HUES6 (cell line): ENCODE results near the gene C16orf89.

Source experiments
- H3K27ac ChIP-seq: 2 replicates; pipeline ENCODE4 v1.7.0; 2013; ENCODE audit warnings: low read depth, mild to moderate bottlenecking, low read length, inconsistent platforms
- H3K27me3 ChIP-seq: 2 replicates; pipeline ENCODE4 v1.6.1; 2013; ENCODE audit warnings: low read length; ENCODE audit not compliant: control insufficient read depth, insufficient read depth
- H3K36me3 ChIP-seq: 2 replicates; pipeline ENCODE4 v1.6.1; 2013; ENCODE audit warnings: low read length; ENCODE audit not compliant: control insufficient read depth, insufficient read depth
- H3K4me1 ChIP-seq: 2 replicates; pipeline ENCODE4 v1.6.1; 2013; ENCODE audit warnings: low read length; ENCODE audit not compliant: control insufficient read depth, insufficient read depth
- H3K4me3 ChIP-seq: 2 replicates; pipeline ENCODE4 v1.5.1; 2013; ENCODE audit warnings: low read depth, low read length
- H3K9ac ChIP-seq: one replicate; pipeline ENCODE4 v1.6.1; 2013; ENCODE audit warnings: mild to moderate bottlenecking, low read length
- H3K9me3 ChIP-seq: 2 replicates; pipeline ENCODE4 v1.6.1; 2013; ENCODE audit warnings: low read depth, low read length; ENCODE audit not compliant: control insufficient read depth, insufficient read depth

C16orf89 gene

GRCh38 chr16:5070431-5071186 is 4.9 kb upstream of the C16orf89 start:
- H3K4me1 ChIP-seq = peaks cover 9% of the 10 kb centered on the region
- H3K27ac ChIP-seq = no peak overlapping the region
- no peak overlapping the region for H3K4me3 ChIP-seq
- H3K36me3 ChIP-seq = peaks cover 17% of the 10 kb centered on the region
- no peak overlapping the region for H3K9ac ChIP-seq
- no peaks in the 10 kb centered on the region for H3K9me3 ChIP-seq
- no peaks in the 10 kb centered on the region for H3K27me3 ChIP-seq

DNA sequence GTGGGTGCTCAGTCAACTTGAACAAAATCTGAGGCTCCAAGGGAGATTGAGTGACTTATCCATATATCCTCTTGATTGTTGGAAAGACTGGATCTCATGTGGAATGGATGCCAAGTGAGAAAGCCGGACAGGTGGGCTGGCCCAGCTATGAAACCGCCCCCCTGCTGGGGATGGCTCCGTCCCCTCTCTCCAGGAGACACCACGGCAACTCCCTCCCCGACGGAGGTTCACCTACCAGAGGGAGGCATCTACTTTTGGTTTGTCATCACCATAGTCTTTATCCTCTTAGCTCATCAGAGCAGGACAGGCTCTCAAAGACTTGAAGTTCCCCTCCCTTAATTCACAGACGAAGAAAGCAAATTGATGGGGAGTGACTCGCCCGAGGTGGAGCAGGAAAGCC is 4.1 kb upstream of the C16orf89 start:
- Histone ChIP-seq H3K36me3 (peaks cover 10% of the 10 kb centered on the region), H3K27ac (no peak overlapping the region), H3K9me3 (no peaks in the 10 kb centered on the region), H3K9ac (no peak overlapping the region), H3K4me1 (peaks cover 9% of the 10 kb centered on the region), H3K27me3 (no peaks in the 10 kb centered on the region), H3K4me3 (no peak overlapping the region)

DNA sequence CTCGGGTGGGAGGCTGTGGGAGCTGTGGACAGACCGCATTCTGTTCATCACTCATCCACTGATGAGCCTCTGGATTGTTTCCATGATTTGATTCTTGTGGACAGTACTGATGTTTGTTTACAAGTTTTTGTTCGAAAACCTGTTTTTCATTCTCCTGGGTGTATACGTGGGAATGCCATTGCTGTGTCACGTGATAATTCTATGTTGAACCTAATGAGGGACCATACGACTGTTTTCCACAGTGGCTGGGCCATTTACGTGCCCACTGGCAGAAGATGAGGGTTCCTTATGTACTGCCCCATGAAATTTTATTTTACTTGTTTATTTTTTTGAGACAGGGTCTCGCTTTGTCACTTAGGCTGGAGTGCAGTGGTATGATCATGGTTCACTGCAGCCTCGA is 3.3 kb upstream of the C16orf89 start:
- H3K36me3 ChIP-seq = peaks cover 6% of the 10 kb centered on the region
- H3K9me3 ChIP-seq = no peaks in the 10 kb centered on the region
- H3K4me3 ChIP-seq = no peak overlapping the region
- H3K27ac ChIP-seq = no peak overlapping the region
- no peak overlapping the region for H3K9ac ChIP-seq
- H3K4me1 ChIP-seq = peaks cover 9% of the 10 kb centered on the region
- no peaks in the 10 kb centered on the region for H3K27me3 ChIP-seq

DNA sequence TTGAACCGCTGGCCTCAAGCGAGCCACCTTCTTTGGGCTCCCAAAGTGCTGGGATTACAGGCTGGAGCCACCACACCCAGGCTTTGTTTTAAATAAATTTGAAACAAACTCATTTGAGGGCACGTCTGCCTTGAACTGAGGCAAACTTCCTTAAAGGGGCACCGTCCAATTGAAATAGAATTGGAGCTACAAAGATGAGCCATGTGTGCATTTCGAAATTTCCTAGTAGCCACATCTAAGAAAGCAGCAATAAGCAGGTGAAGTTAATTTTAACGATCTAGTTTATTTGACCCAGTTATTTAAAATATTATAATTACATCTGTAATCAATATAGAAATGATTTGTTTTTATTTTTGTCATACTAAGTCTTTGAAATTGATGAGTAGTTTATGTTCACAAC is 755 bp upstream of the C16orf89 start:
- Histone ChIP-seq H3K27ac (no peak overlapping the region), H3K9ac (no peak overlapping the region), H3K4me3 (no peak overlapping the region), H3K9me3 (no peaks in the 10 kb centered on the region), H3K4me1 (no peaks in the 10 kb centered on the region), H3K36me3 (no peaks in the 10 kb centered on the region), H3K27me3 (no peaks in the 10 kb centered on the region)

GRCh38 chr16:5065326-5065725 is 430 bp downstream of the C16orf89 start:
- Histone ChIP-seq H3K4me3 (no peak overlapping the region), H3K36me3 (no peaks in the 10 kb centered on the region), H3K4me1 (peaks cover under 1% of the 10 kb centered on the region; the same call in 1 of the 2 replicates), H3K27me3 (no peaks in the 10 kb centered on the region), H3K9me3 (no peaks in the 10 kb centered on the region), H3K9ac (no peak overlapping the region), H3K27ac (no peak overlapping the region)

DNA sequence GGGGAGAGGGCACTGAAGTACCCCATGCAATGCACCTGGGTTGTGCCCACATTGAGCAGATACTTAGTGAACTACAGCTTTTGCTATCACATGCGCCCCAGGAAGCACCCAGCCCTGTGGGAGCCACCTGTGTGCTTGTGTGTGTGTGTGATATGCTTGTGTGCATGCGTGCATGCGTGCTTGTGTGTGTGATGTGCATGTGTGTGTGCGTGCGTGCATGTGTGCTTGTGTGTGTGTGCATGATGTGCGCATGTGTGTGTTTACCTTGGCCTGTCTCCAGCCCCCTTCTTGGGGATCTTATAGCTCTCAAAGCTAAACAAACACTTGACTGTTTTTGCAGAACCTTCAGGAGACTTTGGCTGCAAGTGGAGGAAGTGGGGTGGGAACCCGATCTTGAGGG is 841 bp downstream of the C16orf89 start:
- H3K36me3 ChIP-seq = no peaks in the 10 kb centered on the region
- no peak overlapping the region for H3K4me3 ChIP-seq
- H3K9ac ChIP-seq = no peak overlapping the region
- no peak overlapping the region for H3K27ac ChIP-seq
- no peaks in the 10 kb centered on the region for H3K27me3 ChIP-seq
- H3K9me3 ChIP-seq = no peaks in the 10 kb centered on the region
- peaks cover 5% of the 10 kb centered on the region for H3K4me1 ChIP-seq

DNA sequence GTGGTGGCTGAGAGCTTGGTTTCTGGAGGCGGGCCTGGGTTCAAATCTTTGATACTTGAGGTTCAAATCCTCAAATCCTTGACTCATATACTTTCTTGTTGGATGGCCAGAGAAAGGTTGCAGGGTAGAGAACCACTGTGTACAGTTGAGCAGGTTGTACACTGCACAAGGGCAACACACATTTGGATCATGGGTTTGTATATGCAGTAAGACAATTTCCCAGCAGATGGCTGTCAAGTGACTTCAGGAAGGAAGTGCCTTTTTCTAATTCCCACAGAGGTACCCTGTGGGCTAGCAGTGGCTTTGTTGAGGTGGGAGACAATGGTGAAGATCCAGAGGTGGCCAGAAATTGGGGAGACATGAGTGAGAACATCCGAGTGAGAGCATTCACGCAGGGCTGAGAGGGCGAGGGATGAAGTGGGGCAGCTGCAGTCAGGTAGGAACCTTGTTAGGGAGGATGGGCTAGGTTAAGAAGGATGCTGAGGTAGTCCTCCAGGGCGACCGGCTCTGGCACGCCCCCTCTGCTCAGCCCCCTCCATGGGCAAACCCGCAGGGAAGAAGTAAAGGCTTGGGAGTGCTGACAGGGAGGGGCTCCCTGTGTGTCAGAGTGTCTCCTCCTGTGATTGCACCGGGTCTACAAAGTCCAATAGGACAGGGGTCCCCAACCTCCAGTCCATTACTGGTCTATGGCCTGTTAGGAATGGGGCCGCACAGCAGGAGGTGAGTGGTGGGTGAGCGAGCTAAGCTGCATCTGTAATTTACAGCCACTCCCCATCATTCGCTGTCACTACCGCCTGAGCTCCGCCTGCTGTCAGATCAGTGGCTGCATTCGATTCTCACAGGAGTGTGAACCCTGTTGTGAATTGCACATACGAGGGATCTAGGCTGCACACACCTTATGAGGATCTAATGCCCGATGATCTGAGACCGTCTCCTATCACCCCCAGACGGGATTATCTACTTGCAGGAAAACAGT is 2.7 kb downstream of the C16orf89 start:
- no peaks in the 10 kb centered on the region for H3K27me3 ChIP-seq
- no peak overlapping the region for H3K4me3 ChIP-seq
- no peak overlapping the region for H3K9ac ChIP-seq
- H3K4me1 ChIP-seq = peaks cover 14% of the 10 kb centered on the region
- no peak overlapping the region for H3K27ac ChIP-seq
- no peaks in the 10 kb centered on the region for H3K36me3 ChIP-seq
- no peaks in the 10 kb centered on the region for H3K9me3 ChIP-seq

DNA sequence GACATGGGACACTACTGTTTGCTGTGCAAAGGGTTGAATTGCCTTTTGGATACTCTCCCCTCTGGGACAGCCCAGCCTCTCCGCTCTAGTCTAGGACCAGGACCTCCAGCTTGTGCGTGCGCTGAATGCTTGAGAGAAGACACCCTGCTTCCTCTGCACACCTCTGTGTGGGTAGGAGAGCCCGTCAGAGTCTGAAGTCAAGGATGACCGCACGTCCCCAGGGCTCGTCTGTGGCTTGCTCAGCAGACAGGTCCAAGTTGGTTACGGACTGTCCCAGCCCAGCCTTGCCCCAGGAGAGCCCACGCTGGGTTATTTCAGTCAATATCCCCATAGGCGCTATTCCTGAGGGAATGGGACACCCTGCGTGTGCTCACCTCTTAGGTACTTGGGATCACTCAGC is 3.7 kb downstream of the C16orf89 start:
- no peak overlapping the region for H3K27ac ChIP-seq
- no peak overlapping the region for H3K9ac ChIP-seq
- H3K27me3 ChIP-seq = no peaks in the 10 kb centered on the region
- H3K36me3 ChIP-seq = no peaks in the 10 kb centered on the region
- H3K4me3 ChIP-seq = no peak overlapping the region
- H3K4me1 ChIP-seq = peaks cover 14% of the 10 kb centered on the region
- H3K9me3 ChIP-seq = no peaks in the 10 kb centered on the region

DNA sequence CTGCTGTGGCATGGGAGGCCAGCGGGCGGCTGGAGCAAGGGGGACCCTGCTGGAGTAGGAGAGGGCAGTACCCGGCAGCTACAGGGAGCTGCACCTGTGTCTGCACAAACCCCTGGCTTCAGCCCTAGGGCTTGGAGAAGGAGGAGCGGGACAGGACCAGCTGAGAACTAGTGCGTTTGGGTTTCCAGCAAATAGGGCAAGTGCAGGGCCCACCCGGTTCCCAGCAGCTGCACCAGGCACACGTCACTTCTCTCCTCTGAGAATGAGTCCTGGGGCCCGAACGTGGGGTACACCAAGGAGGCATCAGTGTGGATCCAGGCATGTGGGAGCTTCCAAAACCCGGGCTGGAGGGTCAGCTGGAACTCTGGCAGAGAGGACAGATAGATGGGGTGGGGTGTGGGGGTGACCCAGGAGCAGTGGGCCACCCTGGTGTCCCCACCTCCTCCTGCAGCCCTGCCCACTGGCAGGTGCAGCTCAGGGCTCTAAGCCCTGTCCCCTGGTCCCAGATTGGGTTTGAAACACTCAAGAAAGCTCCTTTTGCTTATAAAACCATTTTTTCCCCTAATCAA is 5.6 kb downstream of the C16orf89 start:
- peak overlapping the region; percentile 23 for H3K9ac ChIP-seq
- no peaks in the 10 kb centered on the region for H3K36me3 ChIP-seq
- H3K4me1 ChIP-seq = peaks cover 14% of the 10 kb centered on the region
- no peaks in the 10 kb centered on the region for H3K9me3 ChIP-seq
- peak overlapping the region; percentile 49; the same call in 1 of the 2 replicates for H3K27ac ChIP-seq
- no peak overlapping the region for H3K4me3 ChIP-seq
- H3K27me3 ChIP-seq = no peaks in the 10 kb centered on the region

- Histone ChIP-seq H3K36me3 (no peaks in the 10 kb centered on the region), H3K27ac (peak overlapping the region; percentile 49; the same call in 1 of the 2 replicates), H3K9ac (peak overlapping the region; percentile 23), H3K4me3 (no peak overlapping the region), H3K27me3 (no peaks in the 10 kb centered on the region), H3K4me1 (peaks cover 14% of the 10 kb centered on the region), H3K9me3 (no peaks in the 10 kb centered on the region)
These were observed 6.2 kb downstream of the C16orf89 start for GRCh38 chr16:5059386-5060072.
